PFSK-1 (cell line): ENCODE results near the gene BAMBI.

ENCODE experiments used
- FOXP2 ChIP-seq: optimal IDR thresholded peaks from 2 replicates; pipeline ENCODE3; 2011; ENCODE audit warnings: borderline replicate concordance, control low read depth, inconsistent platforms; ENCODE audit not compliant: insufficient read depth; ENCODE audit errors: extremely low read length, extremely low read depth
- POLR2AphosphoS5 ChIP-seq: IDR thresholded peaks from 2 replicates; pipeline ENCODE4 v1.6.1; 2012; ENCODE audit warnings: low read depth, mild to moderate bottlenecking, control low read depth, low read length, moderate library complexity
- SIN3A ChIP-seq: IDR thresholded peaks from 2 replicates; pipeline ENCODE4 v1.6.1; 2012; ENCODE audit warnings: mild to moderate bottlenecking, low read length, moderate library complexity, borderline replicate concordance; ENCODE audit not compliant: insufficient read depth
- TF ChIP-seq, protein P1 (sequence below), 2 experiments: IDR thresholded peaks; 2 replicates each; pipeline versions ENCODE4 v1.6.1 to v1.8.0; 2011 to 2012; ENCODE audit warnings: low read depth in 2 of 2, low read length in 2 of 2, control low read depth in 1 of 2, inconsistent platforms in 1 of 2, mild to moderate bottlenecking in 1 of 2, moderate library complexity in 1 of 2; ENCODE audit not compliant: insufficient read depth in 1 of 2

DNA sequence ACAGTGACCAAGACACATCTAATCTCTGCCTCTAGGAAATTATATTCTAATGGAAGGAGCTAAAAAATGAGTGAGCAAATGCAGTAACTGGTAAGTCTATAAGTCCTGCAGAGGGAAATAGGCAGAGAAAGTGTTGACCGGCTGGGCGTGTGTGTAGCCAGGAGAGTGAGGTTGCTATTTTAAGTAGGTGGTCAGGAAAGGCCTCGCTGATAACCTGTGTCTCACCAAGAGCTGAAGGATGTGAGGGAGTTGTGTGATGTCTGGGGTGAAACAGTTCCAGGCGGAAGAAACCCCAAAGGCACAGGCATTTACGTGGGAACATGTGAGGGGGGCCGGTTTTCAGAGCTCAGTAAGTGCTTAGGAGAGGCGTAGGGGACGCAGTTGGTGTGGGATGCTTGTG, 54.8 kb downstream of the BAMBI start:
- no peak for TF ChIP-seq POLR2AphosphoS5
- TF ChIP-seq, protein P1, sequence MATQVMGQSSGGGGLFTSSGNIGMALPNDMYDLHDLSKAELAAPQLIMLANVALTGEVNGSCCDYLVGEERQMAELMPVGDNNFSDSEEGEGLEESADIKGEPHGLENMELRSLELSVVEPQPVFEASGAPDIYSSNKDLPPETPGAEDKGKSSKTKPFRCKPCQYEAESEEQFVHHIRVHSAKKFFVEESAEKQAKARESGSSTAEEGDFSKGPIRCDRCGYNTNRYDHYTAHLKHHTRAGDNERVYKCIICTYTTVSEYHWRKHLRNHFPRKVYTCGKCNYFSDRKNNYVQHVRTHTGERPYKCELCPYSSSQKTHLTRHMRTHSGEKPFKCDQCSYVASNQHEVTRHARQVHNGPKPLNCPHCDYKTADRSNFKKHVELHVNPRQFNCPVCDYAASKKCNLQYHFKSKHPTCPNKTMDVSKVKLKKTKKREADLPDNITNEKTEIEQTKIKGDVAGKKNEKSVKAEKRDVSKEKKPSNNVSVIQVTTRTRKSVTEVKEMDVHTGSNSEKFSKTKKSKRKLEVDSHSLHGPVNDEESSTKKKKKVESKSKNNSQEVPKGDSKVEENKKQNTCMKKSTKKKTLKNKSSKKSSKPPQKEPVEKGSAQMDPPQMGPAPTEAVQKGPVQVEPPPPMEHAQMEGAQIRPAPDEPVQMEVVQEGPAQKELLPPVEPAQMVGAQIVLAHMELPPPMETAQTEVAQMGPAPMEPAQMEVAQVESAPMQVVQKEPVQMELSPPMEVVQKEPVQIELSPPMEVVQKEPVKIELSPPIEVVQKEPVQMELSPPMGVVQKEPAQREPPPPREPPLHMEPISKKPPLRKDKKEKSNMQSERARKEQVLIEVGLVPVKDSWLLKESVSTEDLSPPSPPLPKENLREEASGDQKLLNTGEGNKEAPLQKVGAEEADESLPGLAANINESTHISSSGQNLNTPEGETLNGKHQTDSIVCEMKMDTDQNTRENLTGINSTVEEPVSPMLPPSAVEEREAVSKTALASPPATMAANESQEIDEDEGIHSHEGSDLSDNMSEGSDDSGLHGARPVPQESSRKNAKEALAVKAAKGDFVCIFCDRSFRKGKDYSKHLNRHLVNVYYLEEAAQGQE (IDR thresholded peaks at IDR 0.05; ENCODE audit: insufficient read depth in 1 of 2, low read depth in 2 of 2, low read length in 2 of 2) = no peak
- no peak for TF ChIP-seq FOXP2
- no peak for TF ChIP-seq SIN3A
